ENCODE data around the gene WIPF3. TPM values are rescaled to one million over a fixed set of nuclear protein-coding genes. Genes with fewer than 3 reads are reported as not detected.

Gene WIPF3
- total RNA-seq (2022), result not detected in 2 replicates
- percentile 2 among the genes with signal in this experiment for Bru-seq, nascent RNA
- BruChase-seq, experiment 1, labeled RNA remaining after a 6-hour chase, result percentile 4 among the genes with signal in this experiment
- BruChase-seq, experiment 2, labeled RNA remaining after a 2-hour chase, result percentile 5 among the genes with signal in this experiment
- long read RNA-seq, result 0 reads

- CTCF ChIA-PET, result interaction anchor here (0.7 to 1.6 kb wide), 4 partner anchors 59 to 171 kb away, joined by 3 to 6 read pairs (median 4); no protein-coding TSS in a partner anchor
- POLR2A ChIA-PET, result interaction anchor here (1.0 kb wide), 1 partner anchor 252 kb away, joined by 3 read pairs; no protein-coding TSS in a partner anchor
- Mint-ChIP-seq H3K36me3 (ENCODE audit: insufficient read depth, unreplicated experiment) (no peaks in the 10 kb centered on the region), H3K9me3 (ENCODE audit: unreplicated experiment) (no peaks in the 10 kb centered on the region), H3K27me3 (ENCODE audit: insufficient read depth, unreplicated experiment) (peaks cover 93% of the 10 kb centered on the region), H3K4me1 (ENCODE audit: insufficient read depth, unreplicated experiment) (no peaks in the 10 kb centered on the region), H3K4me3 (ENCODE audit: unreplicated experiment) (peak within 1 kb of the TSS; percentile 26), H3K27ac (ENCODE audit: low read depth, unreplicated experiment) (no peak within 1 kb of the TSS)
- no TSS peak for BruUV-seq (replicated peaks)
- TF ChIP-seq CTCF (IDR thresholded peaks at IDR 0.05; ENCODE audit: unreplicated experiment), result no peak
- DNase-seq (ENCODE audit: unreplicated experiment), result peak; percentile 8
- intact Hi-C loops (cut with micrococcal nuclease), result no loop called here
Measured at GRCh38 chr7:29806208-29806994, at the start of gene WIPF3. TSS of gene WIPF3 (plus strand) at chr7:29806508. CDS start at chr7:29834725, 28,217 bp downstream.

GRCh38 chr7:29763266-29763665, 43.0 kb upstream of the WIPF3 start:
- H3K4me1 Mint-ChIP-seq (ENCODE audit: insufficient read depth, unreplicated experiment), result no peaks in the 10 kb centered on the region
- intact Hi-C loops (cut with micrococcal nuclease), result loop anchor here (5.0 kb wide), 1 partner anchor 159 kb away; no protein-coding TSS in a partner anchor
- no TSS peak for BruUV-seq (replicated peaks)

GRCh38 chr7:29764227-29764626, 42.1 kb upstream of the WIPF3 start:
- no peaks in the 10 kb centered on the region for H3K9me3 Mint-ChIP-seq (ENCODE audit: unreplicated experiment)
- H3K36me3 Mint-ChIP-seq (ENCODE audit: insufficient read depth, unreplicated experiment), result no peaks in the 10 kb centered on the region
- H3K27ac Mint-ChIP-seq (ENCODE audit: low read depth, unreplicated experiment), result no peak overlapping the region
- ChIA-PET POLR2A (no interaction called here), CTCF (no interaction called here)
- DNase-seq (ENCODE audit: unreplicated experiment), result peak; percentile 13
- no TSS peak for BruUV-seq (replicated peaks)
- H3K4me1 Mint-ChIP-seq (ENCODE audit: insufficient read depth, unreplicated experiment), result no peaks in the 10 kb centered on the region
- H3K27me3 Mint-ChIP-seq (ENCODE audit: insufficient read depth, unreplicated experiment), result peaks cover 38% of the 10 kb centered on the region
- no peak overlapping the region for H3K4me3 Mint-ChIP-seq (ENCODE audit: unreplicated experiment)
- intact Hi-C loops (cut with micrococcal nuclease), result loop anchor here (5.0 kb wide), 1 partner anchor 158 kb away; no protein-coding TSS in a partner anchor
- TF ChIP-seq CTCF (IDR thresholded peaks at IDR 0.05; ENCODE audit: unreplicated experiment), result no peak

More at GRCh38 chr7:29763266-29763665, 43.0 kb upstream of the WIPF3 start:
- Mint-ChIP-seq H3K4me3 (ENCODE audit: unreplicated experiment) (no peak overlapping the region), H3K27me3 (ENCODE audit: insufficient read depth, unreplicated experiment) (peaks cover 38% of the 10 kb centered on the region), H3K9me3 (ENCODE audit: unreplicated experiment) (no peaks in the 10 kb centered on the region), H3K27ac (ENCODE audit: low read depth, unreplicated experiment) (no peak overlapping the region), H3K36me3 (ENCODE audit: insufficient read depth, unreplicated experiment) (no peaks in the 10 kb centered on the region)
- TF ChIP-seq CTCF (IDR thresholded peaks at IDR 0.05; ENCODE audit: unreplicated experiment), result no peak
- no peak for DNase-seq (ENCODE audit: unreplicated experiment)
- ChIA-PET POLR2A (no interaction called here), CTCF (no interaction called here)

GRCh38 chr7:29765490-29765889, 40.8 kb upstream of the WIPF3 start:
- no peak for DNase-seq (ENCODE audit: unreplicated experiment)
- ChIA-PET POLR2A (interaction anchor here (1.1 kb wide), 1 partner anchor 12 kb away, joined by 5 read pairs; no protein-coding TSS in a partner anchor), CTCF (interaction anchor here (0.6 to 1.8 kb wide), 3 partner anchors 33 to 408 kb away, joined by 3 to 9 read pairs (median 3); no protein-coding TSS in a partner anchor)
- no TSS peak for BruUV-seq (replicated peaks)
- no peaks in the 10 kb centered on the region for H3K9me3 Mint-ChIP-seq (ENCODE audit: unreplicated experiment)
- H3K27ac Mint-ChIP-seq (ENCODE audit: low read depth, unreplicated experiment), result no peak overlapping the region
- H3K4me3 Mint-ChIP-seq (ENCODE audit: unreplicated experiment), result no peak overlapping the region
- H3K27me3 Mint-ChIP-seq (ENCODE audit: insufficient read depth, unreplicated experiment), result peaks cover 49% of the 10 kb centered on the region
- no peaks in the 10 kb centered on the region for H3K36me3 Mint-ChIP-seq (ENCODE audit: insufficient read depth, unreplicated experiment)
- intact Hi-C loops (cut with micrococcal nuclease), result no loop called here
- H3K4me1 Mint-ChIP-seq (ENCODE audit: insufficient read depth, unreplicated experiment), result no peaks in the 10 kb centered on the region
- TF ChIP-seq CTCF (IDR thresholded peaks at IDR 0.05; ENCODE audit: unreplicated experiment), result no peak

All from MCF 10A (cell line).